H1 (cell line): ENCODE measurements around the gene MINDY3. TPM values are rescaled to one million over a fixed set of nuclear protein-coding genes. Genes with fewer than 3 reads are reported as not detected.

Experiments used
- CTCF ChIA-PET: fragments of 300-600 bp; sonication (Branson Sonifier 250); formaldehyde crosslinking; loops from one replicate; lab custom pipeline; 2021; ENCODE audit not compliant: partially characterized antibody; lab: Charles Lee
- POLR2A ChIA-PET: fragments of 300-600 bp; sonication (Branson Sonifier 250); formaldehyde crosslinking; loops from one replicate; lab custom pipeline; 2021; ENCODE audit warnings: inconsistent platforms; ENCODE audit not compliant: partially characterized antibody; lab: Charles Lee
- DNase-seq, 2 experiments: peaks; one replicate each; pipeline versions ENCODE4 v3.0.0 to v3.0.0-alpha.2; 2010 to 2022; ENCODE audit warnings: low spot score in 2 of 2, low read depth in 1 of 2, mixed read lengths in 1 of 2
- FAIRE-seq: peaks from 2 replicates; lab custom pipeline; 2011; peaks lifted over from hg19 to GRCh38; lab: Jason Lieb, UNC
- H2AFZ ChIP-seq: 2 replicates; pipeline ENCODE4 v1.8.1; 2012; ENCODE audit warnings: low read length, inconsistent platforms
- H2AK5ac ChIP-seq: 2 replicates; pipeline ENCODE4 v1.6.1; 2013; ENCODE audit warnings: low read depth, low read length
- H2BK120ac ChIP-seq: replicated peaks from 2 replicates; pipeline ENCODE3; 2013; ENCODE audit warnings: low read depth, low read length, inconsistent platforms
- H2BK12ac ChIP-seq: 2 replicates; pipeline ENCODE4 v1.6.1; 2013; ENCODE audit warnings: low read depth, low read length
- H2BK15ac ChIP-seq: 2 replicates; pipeline ENCODE4 v1.6.1; 2013; ENCODE audit warnings: low read length
- H2BK20ac ChIP-seq: 2 replicates; pipeline ENCODE4 v1.6.1; 2013; ENCODE audit warnings: low read length
- H2BK5ac ChIP-seq: 2 replicates; pipeline ENCODE4 v1.6.1; 2013; ENCODE audit warnings: low read depth, low read length
- H3K14ac ChIP-seq: 2 replicates; pipeline ENCODE4 v1.6.1; 2013; ENCODE audit warnings: inconsistent platforms; ENCODE audit not compliant: insufficient read length
- H3K18ac ChIP-seq: 2 replicates; pipeline ENCODE4 v1.6.1; 2013; ENCODE audit warnings: low read length; ENCODE audit errors: extremely low read depth
- H3K23ac ChIP-seq: 2 replicates; pipeline ENCODE4 v1.6.1; 2013; ENCODE audit warnings: inconsistent platforms; ENCODE audit not compliant: insufficient read length
- H3K23me2 ChIP-seq: 2 replicates; pipeline ENCODE4 v1.6.1; 2013; ENCODE audit warnings: low read depth, low read length
- H3K27ac ChIP-seq: 2 replicates; pipeline ENCODE4 v1.6.1; 2011; ENCODE audit warnings: low read depth, low read length, inconsistent platforms
- H3K27me3 ChIP-seq, 4 experiments: replicated peaks in 1 of 4; 1 replicate in 1 of 4; 2 replicates in 3 of 4; pipeline versions ENCODE4 v1.6.1 to v1.8.1; 2011 to 2013; ENCODE audit warnings: low read length in 3 of 4, mild to moderate bottlenecking in 3 of 4, inconsistent platforms in 2 of 4, mixed read lengths in 2 of 4, moderate library complexity in 1 of 4; ENCODE audit not compliant: control insufficient read depth in 3 of 4, insufficient read depth in 3 of 4; ENCODE audit errors: extremely low read depth in 1 of 4
- H3K36me3 ChIP-seq, 4 experiments: 2 replicates each; pipeline versions ENCODE4 v1.6.1 to v1.8.1; 2011 to 2013; ENCODE audit warnings: mild to moderate bottlenecking in 4 of 4, low read length in 3 of 4, moderate library complexity in 2 of 4, control low read depth in 1 of 4, inconsistent platforms in 1 of 4; ENCODE audit not compliant: insufficient read depth in 4 of 4, control insufficient read depth in 2 of 4
- H3K4ac ChIP-seq: replicated peaks from 2 replicates; pipeline ENCODE3; 2013; ENCODE audit warnings: low read length, low read depth, mixed read lengths, inconsistent platforms; ENCODE audit not compliant: insufficient read length
- H3K4me1 ChIP-seq, 4 experiments: replicated peaks in 1 of 4; 1 replicate in 1 of 4; 2 replicates in 3 of 4; pipeline versions ENCODE4 v1.6.1 to v1.8.1; 2011 to 2013; ENCODE audit warnings: low read length in 3 of 4, inconsistent platforms in 2 of 4, mixed read lengths in 1 of 4; ENCODE audit not compliant: insufficient read depth in 4 of 4, control insufficient read depth in 3 of 4
- H3K4me2 ChIP-seq, 2 experiments: 2 replicates each; pipeline versions ENCODE4 v1.6.1 to v1.8.1; 2011 to 2013; ENCODE audit warnings: low read depth in 2 of 2, low read length in 2 of 2, control low read depth in 1 of 2, inconsistent platforms in 1 of 2, mild to moderate bottlenecking in 1 of 2; ENCODE audit not compliant: insufficient read depth in 1 of 2
- H3K4me3 ChIP-seq, 4 experiments: fragments of 200-600, 300-600 bp in 1 of 4; sonication (generic), shearing (Covaris generic), sonication (Bioruptor Twin) in 1 of 4; 2 replicates each; pipeline versions ENCODE4 v1.5.1 to v1.8.1; 2011 to 2016; ENCODE audit warnings: low read length in 4 of 4, low read depth in 3 of 4, control low read depth in 2 of 4, inconsistent platforms in 2 of 4, mild to moderate bottlenecking in 2 of 4, mixed read lengths in 1 of 4, moderate library complexity in 1 of 4; ENCODE audit not compliant: insufficient read depth in 2 of 4; ENCODE audit errors: extremely low read depth in 1 of 4
- H3K56ac ChIP-seq: replicated peaks from 2 replicates; pipeline ENCODE3; 2013; ENCODE audit warnings: low read depth, mild to moderate bottlenecking, mixed read lengths, low read length, inconsistent platforms; ENCODE audit not compliant: insufficient read length
- H3K79me1 ChIP-seq: 2 replicates; pipeline ENCODE4 v1.6.1; 2013; ENCODE audit warnings: low read depth, low read length, control low read depth
- H3K79me2 ChIP-seq, 2 experiments: 2 replicates each; pipeline versions ENCODE4 v1.6.1 to v1.8.1; 2012 to 2013; ENCODE audit warnings: low read length in 2 of 2, mild to moderate bottlenecking in 2 of 2, inconsistent platforms in 1 of 2; ENCODE audit not compliant: insufficient read depth in 2 of 2, control insufficient read depth in 1 of 2
- H3K9ac ChIP-seq, 4 experiments: replicated peaks in 1 of 4; 1 replicate in 1 of 4; 2 replicates in 3 of 4; pipeline versions ENCODE4 v1.6.1 to v1.8.1; 2011 to 2013; ENCODE audit warnings: low read depth in 3 of 4, low read length in 3 of 4, control low read depth in 2 of 4, mild to moderate bottlenecking in 2 of 4, moderate library complexity in 2 of 4, inconsistent platforms in 1 of 4; ENCODE audit errors: extremely low read depth in 1 of 4
- H3K9me3 ChIP-seq, 2 experiments: 2 replicates each; pipeline versions ENCODE4 v1.6.1 to v1.8.1; 2012 to 2013; ENCODE audit warnings: mild to moderate bottlenecking in 2 of 2, moderate library complexity in 2 of 2, control low read depth in 1 of 2, inconsistent platforms in 1 of 2, low read depth in 1 of 2, low read length in 1 of 2, mixed read lengths in 1 of 2; ENCODE audit not compliant: insufficient read depth in 2 of 2
- H4K20me1 ChIP-seq, 2 experiments: replicated peaks in 1 of 2; 2 replicates each; pipeline versions ENCODE3 to v1.8.1; 2011 to 2013; ENCODE audit warnings: inconsistent platforms in 2 of 2, low read length in 2 of 2, mild to moderate bottlenecking in 1 of 2; ENCODE audit not compliant: insufficient read depth in 2 of 2, control insufficient read depth in 1 of 2
- H4K5ac ChIP-seq: 2 replicates; pipeline ENCODE4 v1.6.1; 2013; ENCODE audit warnings: low read length, low read depth, mixed read lengths, inconsistent platforms; ENCODE audit not compliant: insufficient read length
- H4K8ac ChIP-seq: 2 replicates; pipeline ENCODE4 v1.8.0; 2013; ENCODE audit warnings: mild to moderate bottlenecking, moderate library complexity, low read length, inconsistent platforms; ENCODE audit not compliant: insufficient read depth; ENCODE audit errors: extremely low read depth
- H4K91ac ChIP-seq: replicated peaks from 2 replicates; pipeline ENCODE3; 2013; ENCODE audit warnings: low read length, mixed read lengths, inconsistent platforms; ENCODE audit not compliant: insufficient read length
- CHD2 ChIP-seq: IDR thresholded peaks from 2 replicates; pipeline ENCODE4 v1.6.1; 2012; ENCODE audit warnings: low read length, improper control_type of control experiment
- JUN ChIP-seq: IDR thresholded peaks from 2 replicates; pipeline ENCODE4 v1.6.1; 2011; ENCODE audit warnings: low read depth, mild to moderate bottlenecking, improper control_type of control experiment, low read length
- MAX ChIP-seq: IDR thresholded peaks from 2 replicates; pipeline ENCODE4 v1.6.1; 2012; ENCODE audit warnings: inconsistent platforms
- POLR2A ChIP-seq, 2 experiments: IDR thresholded peaks; 1 replicate in 1 of 2; 2 replicates in 1 of 2; pipeline ENCODE4 v1.6.1; 2011; ENCODE audit warnings: low read depth in 2 of 2, low read length in 2 of 2, mild to moderate bottlenecking in 2 of 2; ENCODE audit errors: control extremely low read depth in 1 of 2
- POU5F1 ChIP-seq: IDR thresholded peaks from 2 replicates; pipeline ENCODE4 v1.6.1; 2011; ENCODE audit warnings: low read depth, mild to moderate bottlenecking, low read length, moderate library complexity
- SAP30 ChIP-seq: fragments of 300-600 bp; sonication (generic); IDR thresholded peaks from 2 replicates; pipeline ENCODE4 v1.7.1; 2012; ENCODE audit warnings: low read length, moderate library complexity, mild to moderate bottlenecking, inconsistent platforms; ENCODE audit not compliant: insufficient read depth, insufficient replicate concordance
- WGBS, 2 experiments: shearing (Covaris generic) in 1 of 2; methylation state at CpG; one replicate each; pipeline versions ENCODE4 v1.1.6 to v1.1.7; 2013 to 2015; ENCODE audit warnings: low lambda C conversion rate in 2 of 2, mixed read lengths in 2 of 2, inconsistent platforms in 1 of 2, low coverage in 1 of 2, missing lambda C conversion rate in 1 of 2; ENCODE audit not compliant: insufficient replicate concordance in 2 of 2, insufficient coverage in 1 of 2, insufficient read length in 1 of 2; ENCODE audit errors: extremely low coverage in 1 of 2, missing lambda C conversion rate in 1 of 2; 5-methylcytosine and 5-hydroxymethylcytosine counted together
- polyA plus RNA-seq, 7 experiments: library from polyadenylated mRNA; depleted of rRNA in 3 of 7; stranded (reverse) in 5 of 7; unstranded in 2 of 7; fragments of >200 nt in 5 of 7; fragments of 200-250 nt in 2 of 7; gene quantifications; 1 replicate in 5 of 7; 2 replicates in 1 of 7; 4 replicates in 1 of 7; pipeline versions ENCODE4 v1.2.1 to v1.2.3, GENCODE V29; 2011 to 2013; ENCODE audit warnings: missing spikeins in 2 of 7, mixed read lengths in 2 of 7
- total RNA-seq: library from RNA; stranded (reverse); fragmentation: NEBNext Ultra II Directional; extraction: Animal tissue kit (Norgen Biotek cat#: 25700); gene quantifications from 2 replicates; pipeline ENCODE4 v1.2.1, GENCODE V29; 2021

Gene MINDY3
- total and polyA plus RNA-seq, 2 of the 8 experiments (the other 6 are each of a cell fraction or from before 2014, with no cell fraction given), result 4.6 to 13.6 TPM

GRCh38 chr10:15738270-15738925, 121.9 kb downstream of the MINDY3 start:
- H2BK20ac ChIP-seq, result no peak overlapping the region
- H3K36me3 ChIP-seq, result no peaks in the 10 kb centered on the region
- no peak overlapping the region for H3K4ac ChIP-seq
- TF ChIP-seq POU5F1 (no peak), MAX (no peak), JUN (no peak), SAP30 (no peak), CHD2 (no peak), POLR2A (IDR thresholded peaks at IDR 0.05; ENCODE audit: control extremely low read depth in 1 of 2, low read depth in 2 of 2, low read length in 2 of 2) (no peak)
- no peak overlapping the region for H4K91ac ChIP-seq
- ChIA-PET CTCF (interaction anchor here (0.5 to 3.3 kb wide), 3 partner anchors 19 to 1254 kb away, joined by 3 to 15 read pairs (median 4); partner anchors contain the start of gene ITGA8), POLR2A (no interaction called here)
- no peak overlapping the region for H3K27ac ChIP-seq
- DNase-seq (no peak), FAIRE-seq (no peak)
- H2BK5ac ChIP-seq, result no peak overlapping the region
- H3K9ac ChIP-seq, result no peak overlapping the region
- no peak overlapping the region for H3K18ac ChIP-seq
- H2BK15ac ChIP-seq, result no peak overlapping the region
- H3K23me2 ChIP-seq, result no peaks in the 10 kb centered on the region
- H3K14ac ChIP-seq, result no peak overlapping the region
- H3K79me1 ChIP-seq, result no peaks in the 10 kb centered on the region
- H4K20me1 ChIP-seq, result no peaks in the 10 kb centered on the region
- 0 out of 4 replicates have a peak, but pooled peaks cover 0 to under 1% of the 10 kb centered on the region in 2 experiments for H3K9me3 ChIP-seq
- H2BK120ac ChIP-seq, result no peak overlapping the region
- no peak overlapping the region for H4K5ac ChIP-seq
- H3K79me2 ChIP-seq, result no peaks in the 10 kb centered on the region
- H3K56ac ChIP-seq, result no peak overlapping the region
- no peak overlapping the region for H3K4me2 ChIP-seq
- H4K8ac ChIP-seq, result no peak overlapping the region
- no peak overlapping the region for H3K4me3 ChIP-seq
- no peaks in the 10 kb centered on the region for H3K4me1 ChIP-seq
- H2AK5ac ChIP-seq, result no peak overlapping the region
- peak overlapping the region; percentile 53; the same call in 1 of the 2 replicates for H2AFZ ChIP-seq
- H3K23ac ChIP-seq, result no peak overlapping the region
- no peaks in the 10 kb centered on the region for H3K27me3 ChIP-seq
- WGBS, 2 experiments, result 93% methylated on average over 10 of the region's 10 CpGs; no CpG with 5 or more reads in 1 of the 2 experiments
- H2BK12ac ChIP-seq, result no peak overlapping the region
